Measurements from ENCODE around the gene CYTH4.

The CYTH4 gene

DNA sequence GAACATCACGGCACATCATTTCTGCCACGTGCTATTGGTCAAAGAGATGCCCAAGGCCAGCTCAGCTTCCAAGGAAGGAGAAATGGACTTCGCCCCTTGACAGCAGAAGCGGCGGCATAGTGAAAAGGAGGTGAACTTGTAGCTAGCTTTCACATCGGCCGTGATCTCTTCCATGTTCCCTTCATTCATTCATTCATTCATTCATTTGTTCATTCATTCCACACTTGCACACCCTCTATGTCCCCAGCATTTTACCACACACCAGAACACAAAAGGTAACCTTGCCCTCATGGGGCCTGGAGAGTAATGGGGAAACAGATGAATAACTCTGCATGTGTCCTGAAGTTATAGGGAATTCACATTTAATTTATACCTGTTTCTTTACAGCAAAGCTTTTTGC lies 1.1 kb upstream of the CYTH4 start:
- no peak overlapping the region for H3K4me3 ChIP-seq (ENCODE audit: low read length)
- H3K27me3 ChIP-seq (ENCODE audit: insufficient read depth, low read length): peaks cover 10% of the 10 kb centered on the region
- H2AFZ ChIP-seq (ENCODE audit: low read depth, low read length): no peak overlapping the region
- H3K4me1 ChIP-seq (ENCODE audit: insufficient read depth, low read length): no peaks in the 10 kb centered on the region
- H3K36me3 ChIP-seq (ENCODE audit: insufficient read depth, low read length): no peaks in the 10 kb centered on the region
- H3K9me3 ChIP-seq (ENCODE audit: low read length): no peaks in the 10 kb centered on the region

DNA sequence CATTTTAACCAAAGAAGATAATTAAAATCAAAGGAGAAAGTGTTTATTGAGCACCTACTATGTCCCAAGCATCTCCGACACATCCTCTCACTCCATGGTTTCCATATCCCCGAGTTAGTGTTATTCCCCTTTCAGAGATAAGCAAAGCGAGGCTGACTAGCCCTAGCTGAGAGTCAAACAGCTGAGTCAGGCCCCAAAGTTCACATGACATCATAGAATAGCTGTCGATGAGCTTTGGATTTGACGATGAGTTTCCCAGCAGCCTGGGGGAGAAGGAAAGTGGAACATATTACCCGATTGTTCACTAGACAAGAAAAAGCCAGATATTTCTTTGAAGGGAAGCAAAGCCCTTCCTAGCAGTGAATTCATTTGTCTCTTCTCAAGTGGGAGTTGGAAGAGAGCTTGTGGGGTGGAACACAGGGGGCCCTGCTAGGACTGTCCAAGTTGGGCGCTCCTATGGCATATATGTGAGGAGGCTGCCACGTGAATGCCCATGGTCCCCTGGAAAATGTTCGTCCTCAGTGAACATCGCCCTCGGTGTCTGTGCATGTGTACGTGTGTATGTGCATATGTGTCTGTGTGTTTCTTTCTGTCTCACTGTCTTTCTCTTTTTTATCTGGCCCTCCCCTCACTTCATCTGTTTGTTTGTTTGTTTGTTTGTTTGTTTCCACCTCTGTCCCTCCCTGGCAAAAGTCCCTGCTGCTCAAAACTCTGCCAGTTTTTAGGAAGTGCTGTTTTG lies 493 bp upstream of the CYTH4 start:
- H3K4me1 ChIP-seq (ENCODE audit: insufficient read depth, low read length): no peaks in the 10 kb centered on the region
- H3K4me3 ChIP-seq (ENCODE audit: low read length): no peak overlapping the region
- H2AFZ ChIP-seq (ENCODE audit: low read depth, low read length): no peak overlapping the region
- no peaks in the 10 kb centered on the region for H3K9me3 ChIP-seq (ENCODE audit: low read length)
- no peaks in the 10 kb centered on the region for H3K36me3 ChIP-seq (ENCODE audit: insufficient read depth, low read length)
- H3K27me3 ChIP-seq (ENCODE audit: insufficient read depth, low read length): peaks cover 10% of the 10 kb centered on the region

DNA sequence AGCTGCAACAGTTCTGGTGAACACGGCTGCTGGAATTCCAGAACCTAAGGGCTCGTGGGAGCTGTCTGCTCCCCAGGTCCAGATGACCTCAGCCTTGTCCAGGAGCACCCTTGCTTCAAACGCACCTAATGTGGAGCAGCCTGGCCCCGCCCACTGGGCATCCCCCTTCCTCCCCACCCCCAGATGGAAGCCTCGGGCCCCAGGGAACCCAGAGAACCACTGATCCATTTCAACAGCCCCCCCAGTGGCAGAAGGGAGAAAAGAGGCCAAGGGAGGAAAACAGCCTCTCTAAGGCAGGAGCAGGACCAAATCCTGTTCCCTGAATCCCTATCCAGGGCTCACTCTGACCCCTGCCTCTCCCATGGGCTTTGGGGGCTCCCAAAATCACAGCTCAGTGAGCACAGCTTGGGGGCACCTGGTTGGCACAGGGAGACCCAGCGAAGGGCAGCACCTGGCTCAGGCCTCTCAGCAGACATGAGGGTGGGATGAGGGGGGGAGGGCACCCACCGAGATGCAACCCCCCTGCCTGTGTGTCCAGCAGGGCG lies 1.2 kb downstream of the CYTH4 start:
- Histone ChIP-seq H3K27me3 (ENCODE audit: insufficient read depth, low read length) (peaks cover 10% of the 10 kb centered on the region), H3K9me3 (ENCODE audit: low read length) (no peaks in the 10 kb centered on the region), H2AFZ (ENCODE audit: low read depth, low read length) (no peak overlapping the region), H3K4me3 (ENCODE audit: low read length) (no peak overlapping the region), H3K36me3 (ENCODE audit: insufficient read depth, low read length) (no peaks in the 10 kb centered on the region), H3K4me1 (ENCODE audit: insufficient read depth, low read length) (no peaks in the 10 kb centered on the region)

DNA sequence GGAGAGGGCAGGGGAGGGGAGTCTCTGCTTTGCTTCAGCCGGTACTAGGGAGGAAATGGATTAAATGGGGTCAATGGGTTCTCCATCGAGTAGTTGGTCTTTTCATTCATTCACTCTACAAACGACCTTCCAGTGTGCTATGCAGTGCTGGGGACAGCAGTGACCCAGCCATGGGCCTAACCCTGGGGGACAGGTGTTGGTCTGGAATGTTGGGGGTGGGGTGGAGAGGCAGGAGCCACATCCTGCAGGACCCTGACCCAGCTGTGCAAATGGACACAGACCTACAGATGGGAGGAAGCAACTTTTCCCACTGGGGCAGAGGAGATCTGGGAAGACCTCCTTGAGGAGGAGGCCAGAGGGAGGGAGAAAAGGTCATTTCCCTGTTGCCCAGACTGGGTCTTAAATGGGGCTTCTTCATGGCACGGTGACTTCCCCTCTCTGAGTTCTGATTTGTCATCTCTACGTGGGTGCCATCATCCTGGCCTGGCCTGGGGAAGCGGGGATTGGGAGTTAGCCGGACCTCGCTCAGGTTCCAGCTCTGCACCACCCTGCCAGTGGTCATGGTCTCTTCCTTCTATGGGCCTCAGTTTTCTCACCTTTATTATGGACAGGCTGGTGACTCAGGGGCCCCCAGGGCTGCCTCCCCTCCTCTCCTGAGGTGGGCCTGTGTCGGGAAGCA lies 2.0 kb downstream of the CYTH4 start:
- H3K4me1 ChIP-seq (ENCODE audit: insufficient read depth, low read length): no peaks in the 10 kb centered on the region
- H3K9me3 ChIP-seq (ENCODE audit: low read length): no peaks in the 10 kb centered on the region
- peaks cover 10% of the 10 kb centered on the region for H3K27me3 ChIP-seq (ENCODE audit: insufficient read depth, low read length)
- no peak overlapping the region for H2AFZ ChIP-seq (ENCODE audit: low read depth, low read length)
- no peak overlapping the region for H3K4me3 ChIP-seq (ENCODE audit: low read length)
- H3K36me3 ChIP-seq (ENCODE audit: insufficient read depth, low read length): no peaks in the 10 kb centered on the region

DNA sequence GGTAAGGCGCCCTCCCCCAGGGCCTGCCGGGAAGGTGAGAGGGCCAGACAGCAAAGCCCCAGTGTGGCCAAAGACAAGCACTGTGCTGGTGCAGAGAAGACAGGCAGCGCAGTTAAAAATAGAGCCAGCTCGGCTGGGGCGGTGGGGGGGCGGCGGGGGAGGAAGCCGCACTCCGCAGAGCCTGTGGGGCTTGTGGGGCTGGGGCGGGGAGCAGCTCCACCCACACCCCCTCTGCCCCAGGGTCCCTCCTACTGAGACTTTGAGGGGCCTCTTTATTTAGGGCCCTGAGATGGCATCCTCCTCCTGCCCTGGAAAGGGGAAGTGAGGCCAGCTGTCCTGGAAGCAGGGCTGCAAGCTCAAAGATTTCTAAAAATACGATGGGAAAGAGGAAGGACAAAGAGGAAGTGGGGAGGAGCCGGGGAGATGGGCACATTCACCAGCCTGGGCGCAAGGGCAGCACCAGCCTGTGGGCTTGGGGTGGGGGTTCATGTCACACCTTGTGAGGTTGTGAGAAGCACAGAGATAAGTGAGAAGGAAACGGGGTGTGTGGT lies 2.6 kb downstream of the CYTH4 start:
- no peak overlapping the region for H3K4me3 ChIP-seq (ENCODE audit: low read length)
- H3K27me3 ChIP-seq (ENCODE audit: insufficient read depth, low read length): peaks cover 10% of the 10 kb centered on the region
- no peak overlapping the region for H2AFZ ChIP-seq (ENCODE audit: low read depth, low read length)
- H3K4me1 ChIP-seq (ENCODE audit: insufficient read depth, low read length): no peaks in the 10 kb centered on the region
- no peaks in the 10 kb centered on the region for H3K36me3 ChIP-seq (ENCODE audit: insufficient read depth, low read length)
- H3K9me3 ChIP-seq (ENCODE audit: low read length): no peaks in the 10 kb centered on the region

DNA sequence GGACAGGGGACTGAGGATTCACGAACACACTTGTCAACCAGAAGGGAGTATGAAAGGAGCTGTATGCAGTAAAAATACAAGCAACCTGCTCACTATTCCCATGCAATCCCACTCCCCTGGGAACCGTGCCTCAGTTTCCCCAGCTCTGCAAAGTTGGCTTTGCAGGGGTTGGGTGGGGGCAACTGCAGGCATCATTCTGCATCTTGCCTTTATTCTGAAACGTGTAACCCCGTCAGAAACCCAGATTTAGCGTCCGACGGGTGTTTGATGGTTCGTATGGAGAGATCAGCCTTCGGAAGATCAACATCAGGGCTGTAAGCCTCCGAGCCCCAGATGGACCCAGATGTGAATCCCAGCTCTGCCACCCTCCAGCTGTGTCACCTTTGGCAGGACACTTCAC lies 3.6 kb downstream of the CYTH4 start:
- peaks cover 10% of the 10 kb centered on the region for H3K27me3 ChIP-seq (ENCODE audit: insufficient read depth, low read length)
- no peaks in the 10 kb centered on the region for H3K4me1 ChIP-seq (ENCODE audit: insufficient read depth, low read length)
- H3K4me3 ChIP-seq (ENCODE audit: low read length): no peak overlapping the region
- no peaks in the 10 kb centered on the region for H3K9me3 ChIP-seq (ENCODE audit: low read length)
- no peak overlapping the region for H2AFZ ChIP-seq (ENCODE audit: low read depth, low read length)
- no peaks in the 10 kb centered on the region for H3K36me3 ChIP-seq (ENCODE audit: insufficient read depth, low read length)

DNA sequence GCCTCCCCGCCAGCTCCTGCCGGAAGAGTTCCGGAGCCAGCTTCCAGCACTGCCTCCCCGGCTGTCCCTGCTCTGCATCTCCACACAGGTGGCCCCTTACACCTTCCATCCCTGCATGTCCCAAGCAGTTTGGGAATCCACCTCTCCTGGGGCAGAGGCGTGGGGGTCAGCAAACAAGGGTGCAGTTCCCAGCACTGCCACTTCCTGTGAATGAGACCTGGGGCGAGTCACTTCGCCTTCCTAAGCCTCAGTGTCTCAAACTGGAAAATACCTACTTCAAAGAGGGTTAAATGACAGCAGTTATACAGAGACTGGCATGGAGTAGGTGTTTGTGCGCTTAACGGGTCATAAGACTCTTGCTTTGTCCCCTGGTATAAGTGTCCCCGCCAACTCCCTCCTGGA lies 5.2 kb downstream of the CYTH4 start:
- Histone ChIP-seq H3K4me1 (ENCODE audit: insufficient read depth, low read length) (no peaks in the 10 kb centered on the region), H3K27me3 (ENCODE audit: insufficient read depth, low read length) (peaks cover 10% of the 10 kb centered on the region), H3K4me3 (ENCODE audit: low read length) (no peak overlapping the region), H2AFZ (ENCODE audit: low read depth, low read length) (no peak overlapping the region), H3K36me3 (ENCODE audit: insufficient read depth, low read length) (no peaks in the 10 kb centered on the region), H3K9me3 (ENCODE audit: low read length) (no peaks in the 10 kb centered on the region)

DNA sequence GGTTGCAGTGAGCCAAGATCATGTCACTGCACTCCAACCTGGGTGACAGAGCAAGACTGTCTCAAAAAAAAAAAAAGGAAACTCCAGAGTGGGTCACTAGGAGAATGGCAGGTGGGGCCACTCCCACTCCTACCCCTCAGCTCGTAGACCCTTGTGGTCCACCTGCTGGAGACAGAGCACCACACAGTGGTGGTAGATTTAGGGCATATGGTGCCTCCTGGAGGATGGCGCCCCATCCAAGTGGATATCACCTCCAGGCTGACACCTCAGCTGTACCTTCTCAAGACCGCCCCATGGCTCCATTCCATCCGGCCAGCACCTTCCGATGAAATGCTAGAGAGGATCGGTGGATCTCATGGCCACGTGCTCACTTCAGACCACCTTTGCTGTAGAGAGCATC lies 6.2 kb downstream of the CYTH4 start:
- H3K27me3 ChIP-seq (ENCODE audit: insufficient read depth, low read length): peaks cover 10% of the 10 kb centered on the region
- no peak overlapping the region for H2AFZ ChIP-seq (ENCODE audit: low read depth, low read length)
- no peak overlapping the region for H3K4me3 ChIP-seq (ENCODE audit: low read length)
- no peaks in the 10 kb centered on the region for H3K4me1 ChIP-seq (ENCODE audit: insufficient read depth, low read length)
- no peaks in the 10 kb centered on the region for H3K9me3 ChIP-seq (ENCODE audit: low read length)
- no peaks in the 10 kb centered on the region for H3K36me3 ChIP-seq (ENCODE audit: insufficient read depth, low read length)

DNA sequence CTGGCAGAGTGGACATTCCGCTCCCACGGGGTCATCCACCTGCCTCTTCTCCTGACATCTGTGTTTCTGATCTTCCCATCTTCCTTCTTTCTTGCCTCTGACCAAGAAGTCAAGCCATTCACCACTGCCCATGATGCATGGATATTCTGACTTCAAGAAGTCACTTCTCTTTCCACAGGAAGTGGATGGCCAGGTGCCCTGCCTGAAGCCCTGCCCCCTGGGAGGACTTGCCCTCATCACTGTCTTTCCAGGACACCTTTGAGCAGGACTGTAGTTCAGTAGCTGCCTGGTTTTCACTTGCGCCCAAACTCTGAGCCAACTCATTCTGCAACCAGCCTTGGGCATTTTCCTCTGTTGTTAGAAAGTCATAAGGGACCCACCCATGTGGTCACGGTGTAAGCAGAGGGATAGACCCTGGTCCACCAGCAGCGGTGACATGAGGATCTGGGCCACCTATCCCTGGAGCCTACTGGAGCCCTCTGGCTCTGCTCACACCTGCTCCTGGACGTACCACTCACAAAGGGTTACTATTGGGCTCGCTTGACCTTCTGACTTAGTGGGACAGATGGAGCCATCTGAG lies 6.9 kb downstream of the CYTH4 start:
- H3K27me3 ChIP-seq (ENCODE audit: insufficient read depth, low read length): peaks cover 3% of the 10 kb centered on the region
- no peaks in the 10 kb centered on the region for H3K36me3 ChIP-seq (ENCODE audit: insufficient read depth, low read length)
- no peaks in the 10 kb centered on the region for H3K9me3 ChIP-seq (ENCODE audit: low read length)
- no peaks in the 10 kb centered on the region for H3K4me1 ChIP-seq (ENCODE audit: insufficient read depth, low read length)
- H3K4me3 ChIP-seq (ENCODE audit: low read length): no peak overlapping the region
- H2AFZ ChIP-seq (ENCODE audit: low read depth, low read length): no peak overlapping the region

DNA sequence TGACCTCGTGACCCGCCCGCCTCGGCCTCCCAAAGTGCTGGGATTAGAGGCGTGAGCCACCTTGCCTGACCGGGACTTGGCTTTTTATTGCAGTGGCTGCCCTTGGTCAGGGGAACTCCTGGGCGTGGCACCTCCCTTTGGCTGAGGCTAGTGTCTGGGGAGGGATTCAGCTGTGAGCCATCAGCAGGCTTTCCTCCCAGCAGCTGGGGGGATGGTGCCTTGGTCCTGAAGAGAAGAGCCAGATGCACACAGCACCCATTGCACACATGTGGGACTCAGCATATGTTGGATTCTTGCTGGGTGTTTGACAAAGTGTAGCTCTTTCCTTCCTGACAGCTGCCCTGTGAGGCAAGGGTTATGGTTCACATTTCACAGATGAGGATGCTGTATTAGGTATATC lies 8.4 kb downstream of the CYTH4 start:
- Histone ChIP-seq H3K9me3 (ENCODE audit: low read length) (no peaks in the 10 kb centered on the region), H3K4me3 (ENCODE audit: low read length) (no peak overlapping the region), H3K36me3 (ENCODE audit: insufficient read depth, low read length) (no peaks in the 10 kb centered on the region), H3K27me3 (ENCODE audit: insufficient read depth, low read length) (no peaks in the 10 kb centered on the region), H2AFZ (ENCODE audit: low read depth, low read length) (no peak overlapping the region), H3K4me1 (ENCODE audit: insufficient read depth, low read length) (no peaks in the 10 kb centered on the region)

DNA sequence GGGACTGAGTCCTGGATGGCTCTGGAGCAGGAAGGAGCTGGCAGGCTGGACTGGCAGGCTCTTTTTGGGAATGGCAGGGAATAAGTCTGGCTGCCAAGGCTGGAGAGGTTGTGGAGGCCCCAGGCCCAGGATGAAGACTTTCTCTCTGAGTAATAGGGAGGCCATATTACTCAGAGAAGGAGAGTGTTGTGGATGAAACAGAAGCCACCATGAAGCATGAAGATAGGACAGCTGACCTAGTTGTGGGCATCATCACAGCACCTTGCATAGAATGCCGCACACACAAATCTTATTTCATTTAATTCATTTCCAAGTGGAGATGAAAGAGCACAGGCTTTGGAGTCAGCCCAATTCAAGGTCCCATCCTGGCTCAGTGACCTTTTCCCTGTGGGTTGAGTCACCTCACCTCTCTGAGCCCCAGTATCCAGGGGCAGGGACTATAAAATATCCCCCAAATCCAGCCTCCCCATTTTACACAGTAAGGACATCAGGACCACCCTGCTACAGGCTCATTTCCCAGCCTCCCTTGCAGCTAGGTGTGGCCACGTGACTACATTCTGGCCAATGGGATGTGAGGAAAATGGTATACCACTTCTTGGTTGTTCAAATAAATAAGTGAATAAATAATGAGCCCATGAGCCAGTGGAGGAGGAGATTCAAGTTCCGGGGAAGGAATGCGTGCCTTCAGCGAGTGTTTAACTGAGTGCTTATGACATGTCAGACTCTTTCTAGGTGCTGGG lies 9.4 kb downstream of the CYTH4 start:
- no peaks in the 10 kb centered on the region for H3K36me3 ChIP-seq (ENCODE audit: insufficient read depth, low read length)
- no peaks in the 10 kb centered on the region for H3K4me1 ChIP-seq (ENCODE audit: insufficient read depth, low read length)
- no peak overlapping the region for H2AFZ ChIP-seq (ENCODE audit: low read depth, low read length)
- H3K4me3 ChIP-seq (ENCODE audit: low read length): no peak overlapping the region
- H3K9me3 ChIP-seq (ENCODE audit: low read length): no peaks in the 10 kb centered on the region
- no peaks in the 10 kb centered on the region for H3K27me3 ChIP-seq (ENCODE audit: insufficient read depth, low read length)

DNA sequence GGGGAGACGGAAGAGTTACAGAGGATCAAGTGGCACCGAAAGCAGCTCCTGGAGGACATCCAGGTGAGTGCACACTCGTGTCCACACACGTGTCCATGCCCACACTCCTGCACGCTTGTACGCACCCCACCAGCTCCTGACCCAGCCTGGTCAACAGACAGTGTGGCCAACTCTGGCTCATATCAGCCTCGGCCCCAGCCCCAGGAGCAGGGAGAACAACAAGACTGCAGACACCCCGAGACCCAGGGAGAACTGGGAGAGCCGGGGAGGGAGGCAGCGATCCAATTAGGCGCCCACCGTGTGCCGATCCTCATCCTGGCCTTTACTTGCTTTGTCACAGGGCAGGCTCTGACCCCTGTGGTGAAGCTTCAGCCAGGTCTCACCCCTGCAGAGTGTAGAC lies 10.3 kb downstream of the CYTH4 start:
- H2AFZ ChIP-seq (ENCODE audit: low read depth, low read length): no peak overlapping the region

DNA sequence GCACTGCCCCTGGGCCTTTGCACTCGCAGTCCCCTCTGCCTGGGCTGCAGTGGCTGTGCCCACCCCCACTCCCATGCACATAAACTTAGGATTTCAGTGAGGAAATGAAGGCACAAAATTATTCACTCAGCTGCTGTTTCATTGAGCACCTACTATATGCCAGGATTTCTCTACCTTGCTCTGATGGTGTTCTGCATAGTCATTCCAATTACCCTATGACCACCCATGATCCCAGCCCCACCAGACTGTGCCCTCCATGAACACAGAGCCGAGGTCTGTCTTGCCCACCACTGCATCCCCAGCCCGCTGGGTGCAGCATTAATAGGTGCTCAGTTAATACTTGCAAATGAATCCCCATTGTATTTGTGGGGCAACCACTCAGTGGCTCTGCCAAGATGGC lies 10.9 kb downstream of the CYTH4 start:
- no peak overlapping the region for H2AFZ ChIP-seq (ENCODE audit: low read depth, low read length)
- H3K36me3 ChIP-seq (ENCODE audit: insufficient read depth, low read length): no peaks in the 10 kb centered on the region
- no peaks in the 10 kb centered on the region for H3K4me1 ChIP-seq (ENCODE audit: insufficient read depth, low read length)
- no peaks in the 10 kb centered on the region for H3K27me3 ChIP-seq (ENCODE audit: insufficient read depth, low read length)
- no peak overlapping the region for H3K4me3 ChIP-seq (ENCODE audit: low read length)
- no peaks in the 10 kb centered on the region for H3K9me3 ChIP-seq (ENCODE audit: low read length)

More for the DNA sequence above, 10.3 kb downstream of the CYTH4 start:
- Histone ChIP-seq H3K4me1 (ENCODE audit: insufficient read depth, low read length) (no peaks in the 10 kb centered on the region), H3K27me3 (ENCODE audit: insufficient read depth, low read length) (no peaks in the 10 kb centered on the region), H3K4me3 (ENCODE audit: low read length) (no peak overlapping the region), H3K36me3 (ENCODE audit: insufficient read depth, low read length) (no peaks in the 10 kb centered on the region), H3K9me3 (ENCODE audit: low read length) (no peaks in the 10 kb centered on the region)

Measured in neuron (in vitro differentiated cells).